ENCODE data around the gene DCPS. TPM values are rescaled to one million over a fixed set of nuclear protein-coding genes. Genes with fewer than 3 reads are reported as not detected.

Gene DCPS, protein sequence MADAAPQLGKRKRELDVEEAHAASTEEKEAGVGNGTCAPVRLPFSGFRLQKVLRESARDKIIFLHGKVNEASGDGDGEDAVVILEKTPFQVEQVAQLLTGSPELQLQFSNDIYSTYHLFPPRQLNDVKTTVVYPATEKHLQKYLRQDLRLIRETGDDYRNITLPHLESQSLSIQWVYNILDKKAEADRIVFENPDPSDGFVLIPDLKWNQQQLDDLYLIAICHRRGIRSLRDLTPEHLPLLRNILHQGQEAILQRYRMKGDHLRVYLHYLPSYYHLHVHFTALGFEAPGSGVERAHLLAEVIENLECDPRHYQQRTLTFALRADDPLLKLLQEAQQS
- total RNA-seq (2012; rRNA removed) (18.6 and 19.7 TPM in 2 replicates), polyA plus RNA-seq (2012; rRNA removed) (34.8 and 35.0 TPM in 2 replicates), Bru-seq, nascent RNA (percentile 55 among the genes with signal in this experiment), BruChase-seq, experiment 1, labeled RNA remaining after a 6-hour chase (percentile 64 among the genes with signal in this experiment), BruChase-seq, experiment 2, labeled RNA remaining after a 2-hour chase (percentile 53 among the genes with signal in this experiment)
- polyA plus RNA-seq (2012; cell fraction: cytosol; rRNA removed) = 26.7 and 31.4 TPM in 2 replicates
- polyA plus RNA-seq (2012; cell fraction: nucleus; rRNA removed; ENCODE audit: low replicate concordance) = 12.2 and 12.5 TPM in 2 replicates
- long read RNA-seq, transcript DCPS-201 (6 exons, 1,479 nt) = major isoform, 6 of 7 reads
- long read RNA-seq, partial matches to known transcripts = 0 of 7 reads
- long read RNA-seq, other reads (novel, unspliced or antisense) = 1 of 7 reads

DNA sequence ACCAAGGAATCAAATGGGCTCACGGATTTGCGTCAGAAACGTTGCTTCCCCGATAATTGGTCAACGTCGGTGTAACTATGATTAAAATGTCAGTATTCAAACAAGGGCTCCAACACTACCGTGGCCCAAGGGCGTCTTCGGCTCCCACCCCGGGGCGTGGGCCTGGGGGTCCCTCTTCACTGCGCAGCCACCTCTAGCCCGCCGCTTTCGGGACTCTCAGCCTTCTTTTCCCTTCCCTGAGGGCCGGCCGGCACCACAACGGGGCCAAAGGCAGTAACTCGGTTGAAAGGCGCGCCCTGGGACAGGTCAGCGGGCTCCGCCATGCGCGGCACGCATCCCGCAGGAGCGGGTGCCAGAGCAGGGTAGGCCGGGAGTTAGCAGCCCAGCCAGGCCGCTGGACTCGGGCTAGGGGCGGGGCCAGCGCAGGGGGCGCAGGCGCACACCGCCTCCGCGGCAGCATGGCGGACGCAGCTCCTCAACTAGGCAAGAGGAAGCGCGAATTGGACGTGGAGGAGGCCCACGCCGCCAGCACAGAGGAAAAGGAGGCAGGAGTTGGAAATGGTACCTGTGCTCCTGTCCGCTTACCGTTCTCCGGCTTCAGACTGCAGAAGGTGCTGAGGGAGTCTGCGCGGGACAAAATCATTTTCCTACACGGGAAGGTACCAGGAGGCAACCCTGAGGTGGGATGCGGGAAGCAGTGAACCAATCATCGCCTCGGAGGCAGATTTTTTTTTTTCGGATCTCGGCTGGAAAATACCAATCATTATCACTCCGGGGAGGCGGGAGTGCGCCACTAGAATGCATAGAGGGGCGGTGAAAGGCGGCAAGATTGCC is at the start of gene DCPS:
TSS of gene DCPS (plus strand) at position 438 of the 834 bp plus-strand sequence. CDS start at position 459, 21 bp downstream.
- no peaks in the 10 kb centered on the region for H3K9me1 ChIP-seq (ENCODE audit: insufficient read depth, low read length)
- H3K4me2 ChIP-seq (ENCODE audit: low read depth, low read length) = peak within 1 kb of the TSS; percentile 79
- H3K4me1 ChIP-seq (ENCODE audit: control insufficient read depth, insufficient read depth, low read length) = peaks cover 3% of the 10 kb centered on the region; the same call in 1 of the 2 replicates
- H3K4me3 ChIP-seq (ENCODE audit: insufficient read depth, low read depth, low read length) = peak within 1 kb of the TSS; percentile 55
- WGBS, 2 experiments (ENCODE audit: extremely low coverage in 2 of 2, insufficient read length in 1 of 2) = 0% methylated on average over 11 of the region's 61 CpGs; no CpG with 5 or more reads in 1 of the 2 experiments
- H3K18ac ChIP-seq (ENCODE audit: low read depth, low read length) = peak within 1 kb of the TSS; percentile 79
- peak within 1 kb of the TSS; percentile 98 for H2BK120ac ChIP-seq (ENCODE audit: low read depth, low read length)
- H3K4ac ChIP-seq (ENCODE audit: low read depth, low read length) = peak within 1 kb of the TSS; percentile 98
- H2AFZ ChIP-seq (replicated peaks; ENCODE audit: low read length, poor library complexity) = peak within 1 kb of the TSS; percentile 100
- ChIA-PET CTCF (interaction anchor here (1.2 kb wide), 1 partner anchor 177 kb away, joined by 6 read pairs; no protein-coding TSS in a partner anchor), POLR2A (ENCODE audit: unreplicated experiment) (interaction anchor here (0.6 to 0.9 kb wide), 2 partner anchors 341 to 1506 kb away, joined by 3 read pairs; no protein-coding TSS in a partner anchor)
- H3K9me3 ChIP-seq (ENCODE audit: control insufficient read depth, insufficient read depth, low read length) = no peaks in the 10 kb centered on the region
- peak within 1 kb of the TSS; percentile 98 for H4K91ac ChIP-seq (ENCODE audit: insufficient read depth, low read depth, low read length)
- H2BK5ac ChIP-seq (ENCODE audit: low read depth, low read length, poor library complexity, severe bottlenecking) = peak within 1 kb of the TSS; percentile 91
- ATAC-seq (ENCODE audit: low read depth) (peak; percentile 99), DNase-seq (peak; percentile 88)
- peak within 1 kb of the TSS; percentile 92 for H3K56ac ChIP-seq (ENCODE audit: extremely low read depth, insufficient read depth, low read length)
- H4K5ac ChIP-seq (ENCODE audit: low read depth, low read length) = peak within 1 kb of the TSS; percentile 77
- H3K36me3 ChIP-seq (ENCODE audit: control insufficient read depth, insufficient read depth, low read length) = 0 out of 2 replicates have a peak, but pooled peaks cover 2% of the 10 kb centered on the region
- intact Hi-C loops (cut with micrococcal nuclease) = loop anchor here (1.0 to 10.0 kb wide), 2 partner anchors 14 to 1731 kb away; no protein-coding TSS in a partner anchor
- peak within 1 kb of the TSS; percentile 86 for H2AK9ac ChIP-seq (replicated peaks; ENCODE audit: low read depth, low read length, poor library complexity)
- peak within 1 kb of the TSS; percentile 99 for H3K23ac ChIP-seq (ENCODE audit: low read depth, low read length)
- peak within 1 kb of the TSS; percentile 99 for H2BK15ac ChIP-seq (ENCODE audit: low read depth, low read length)
- H4K8ac ChIP-seq (ENCODE audit: low read depth in 2 of 2, low read length in 2 of 2) = peak within 1 kb of the TSS; percentile 94 to 99
- H4K20me1 ChIP-seq (ENCODE audit: insufficient read depth, low read length) = no peaks in the 10 kb centered on the region
- in situ Hi-C loops (cut with MboI; ENCODE audit: low sequenced_read_pairs) = loop anchor here (10.0 to 25.0 kb wide), 4 partner anchors 301 to 1033 kb away; no protein-coding TSS in a partner anchor
- no peaks in the 10 kb centered on the region for H3K27me3 ChIP-seq (ENCODE audit: control insufficient read depth, insufficient read depth, low read length)
- no TSS peak for BruUV-seq (replicated peaks)
- peak within 1 kb of the TSS; percentile 82; the same call in 1 of the 2 replicates for H2AK5ac ChIP-seq (ENCODE audit: low read depth, low read length)
- H3K27ac ChIP-seq (ENCODE audit: insufficient read depth, low read length) = peak within 1 kb of the TSS; percentile 85
- H3K9ac ChIP-seq (ENCODE audit: low read depth, low read length) = peak within 1 kb of the TSS; percentile 76
- H2BK20ac ChIP-seq (ENCODE audit: low read depth, low read length) = peak within 1 kb of the TSS; percentile 86
- peaks cover 12 to 23% of the 10 kb centered on the region in 2 experiments for H3K79me1 ChIP-seq (ENCODE audit: low read depth in 1 of 2, low read length in 2 of 2)
- dilution Hi-C loops (cut with HindIII; ENCODE audit: low sequenced_read_pairs, unreplicated experiment) = no loop called here
- peak within 1 kb of the TSS; percentile 99 for H3K14ac ChIP-seq (replicated peaks; ENCODE audit: low read depth, low read length)
- peak; percentile 60; the same call in 1 of the 2 replicates for TF ChIP-seq BHLHE40 (IDR thresholded peaks at IDR 0.05; ENCODE audit: low read depth, low read length)
- TF ChIP-seq MAFK (IDR thresholded peaks at IDR 0.05; ENCODE audit: low read depth, low read length) = no peak
- no peak for TF ChIP-seq FOS (IDR thresholded peaks at IDR 0.05; ENCODE audit: low read depth, low read length)
- TF ChIP-seq NFE2L2 (IDR thresholded peaks at IDR 0.05; ENCODE audit: low read depth, low read length) = no peak
- TF ChIP-seq, protein P1, sequence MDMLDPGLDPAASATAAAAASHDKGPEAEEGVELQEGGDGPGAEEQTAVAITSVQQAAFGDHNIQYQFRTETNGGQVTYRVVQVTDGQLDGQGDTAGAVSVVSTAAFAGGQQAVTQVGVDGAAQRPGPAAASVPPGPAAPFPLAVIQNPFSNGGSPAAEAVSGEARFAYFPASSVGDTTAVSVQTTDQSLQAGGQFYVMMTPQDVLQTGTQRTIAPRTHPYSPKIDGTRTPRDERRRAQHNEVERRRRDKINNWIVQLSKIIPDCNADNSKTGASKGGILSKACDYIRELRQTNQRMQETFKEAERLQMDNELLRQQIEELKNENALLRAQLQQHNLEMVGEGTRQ (IDR thresholded peaks at IDR 0.05; ENCODE audit: low read depth, low read length) = peak; percentile 16; the same call in 1 of the 2 replicates
- TF ChIP-seq, protein P2, sequence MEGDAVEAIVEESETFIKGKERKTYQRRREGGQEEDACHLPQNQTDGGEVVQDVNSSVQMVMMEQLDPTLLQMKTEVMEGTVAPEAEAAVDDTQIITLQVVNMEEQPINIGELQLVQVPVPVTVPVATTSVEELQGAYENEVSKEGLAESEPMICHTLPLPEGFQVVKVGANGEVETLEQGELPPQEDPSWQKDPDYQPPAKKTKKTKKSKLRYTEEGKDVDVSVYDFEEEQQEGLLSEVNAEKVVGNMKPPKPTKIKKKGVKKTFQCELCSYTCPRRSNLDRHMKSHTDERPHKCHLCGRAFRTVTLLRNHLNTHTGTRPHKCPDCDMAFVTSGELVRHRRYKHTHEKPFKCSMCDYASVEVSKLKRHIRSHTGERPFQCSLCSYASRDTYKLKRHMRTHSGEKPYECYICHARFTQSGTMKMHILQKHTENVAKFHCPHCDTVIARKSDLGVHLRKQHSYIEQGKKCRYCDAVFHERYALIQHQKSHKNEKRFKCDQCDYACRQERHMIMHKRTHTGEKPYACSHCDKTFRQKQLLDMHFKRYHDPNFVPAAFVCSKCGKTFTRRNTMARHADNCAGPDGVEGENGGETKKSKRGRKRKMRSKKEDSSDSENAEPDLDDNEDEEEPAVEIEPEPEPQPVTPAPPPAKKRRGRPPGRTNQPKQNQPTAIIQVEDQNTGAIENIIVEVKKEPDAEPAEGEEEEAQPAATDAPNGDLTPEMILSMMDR (conservative IDR thresholded peaks at IDR 0.05; ENCODE audit: low read depth, low read length) = no peak
- TF ChIP-seq MXI1 (IDR thresholded peaks at IDR 0.05; ENCODE audit: borderline replicate concordance, low read depth, low read length) = peak; percentile 97
- peak; percentile 90 for TF ChIP-seq POLR2A (IDR thresholded peaks at IDR 0.05; ENCODE audit: low read depth, low read length)
- TF ChIP-seq CHD1 (IDR thresholded peaks at IDR 0.05; ENCODE audit: low read depth, low read length) = no peak
- TF ChIP-seq MAZ (IDR thresholded peaks at IDR 0.05; ENCODE audit: borderline replicate concordance, low read depth, low read length) = peak; percentile 73; the same call in 1 of the 2 replicates
- TF ChIP-seq RCOR1 (IDR thresholded peaks at IDR 0.05; ENCODE audit: insufficient replicate concordance, low read length) = no peak

All from IMR-90 (cell line).